A673 (cell line): Measurements from ENCODE around the gene ATP2A3. TPM values are rescaled to one million over a fixed set of nuclear protein-coding genes. Genes with fewer than 3 reads are reported as not detected.

Experiments
- BruUV-seq: library from RNA; stranded (reverse); fragments of 400-500 nt; replicated peaks from 2 replicates; lab custom pipeline; 2021; lab: Mats Ljungman, UMichigan
- CTCF ChIA-PET: fragments of 300-600 bp; sonication (Branson Sonifier 250); formaldehyde crosslinking; loops from one replicate; lab custom pipeline; 2022; ENCODE audit warnings: antibody characterized with exemption; lab: Charles Lee
- POLR2A ChIA-PET: fragments of 300-600 bp; sonication (Branson Sonifier 250); formaldehyde crosslinking; loops from one replicate; lab custom pipeline; 2022; ENCODE audit warnings: antibody characterized with exemption; ENCODE audit not compliant: low non-redundant PET; lab: Charles Lee
- DNase-seq: peaks from one replicate; pipeline ENCODE4 v3.0.0-alpha.2; 2015; ENCODE audit warnings: low spot score
- H3K27ac ChIP-seq: fragments of 200-600 bp; sonication (generic); 2 replicates; pipeline ENCODE4 v1.5.1; 2016; ENCODE audit warnings: mixed run types, low read depth, mild to moderate bottlenecking, mixed read lengths, antibody characterized with exemption, low read length; ENCODE audit not compliant: poor library complexity, severe bottlenecking
- H3K27me3 ChIP-seq: fragments of 200-600 bp; sonication (generic); replicated peaks from 2 replicates; pipeline ENCODE4 v1.6.1; 2017; ENCODE audit warnings: mixed run types, low read depth, mild to moderate bottlenecking, mixed read lengths, antibody characterized with exemption, low read length; ENCODE audit not compliant: insufficient read depth, poor library complexity
- H3K36me3 ChIP-seq: fragments of 200-600 bp; sonication (generic); 2 replicates; pipeline ENCODE4 v1.6.1; 2016; ENCODE audit warnings: mixed run types, mild to moderate bottlenecking, mixed read lengths, antibody characterized with exemption, low read length; ENCODE audit not compliant: insufficient read depth, poor library complexity, severe bottlenecking
- H3K4me1 ChIP-seq: fragments of 200-600 bp; sonication (generic); 2 replicates; pipeline ENCODE4 v1.6.1; 2017; ENCODE audit warnings: mixed run types, mild to moderate bottlenecking, mixed read lengths, antibody characterized with exemption, low read length; ENCODE audit not compliant: insufficient read depth, poor library complexity, severe bottlenecking
- H3K4me3 ChIP-seq: fragments of 200-600 bp; sonication (generic); 2 replicates; pipeline ENCODE4 v1.5.1; 2016; ENCODE audit warnings: low read depth, mixed run types, mild to moderate bottlenecking, mixed read lengths, low read length; ENCODE audit not compliant: poor library complexity, severe bottlenecking
- H3K9me3 ChIP-seq: fragments of 200-600 bp; sonication (generic); 2 replicates; pipeline ENCODE4 v1.6.1; 2016; ENCODE audit warnings: mixed run types, low read depth, mild to moderate bottlenecking, mixed read lengths, antibody characterized with exemption, low read length; ENCODE audit not compliant: poor library complexity, severe bottlenecking
- CTCF ChIP-seq: fragments of 300-800, 200-600 bp; sonication (generic); conservative IDR thresholded peaks from 2 replicates; pipeline ENCODE4 v1.5.1; 2017; ENCODE audit warnings: low read depth, mild to moderate bottlenecking, antibody characterized with exemption, low read length, moderate library complexity, mixed read lengths
- EZH2 ChIP-seq: fragments of 200-600 bp; sonication (generic); IDR thresholded peaks from 2 replicates; pipeline ENCODE4 v1.6.1; 2017; ENCODE audit warnings: borderline replicate concordance, low read depth, mild to moderate bottlenecking, mixed read lengths, antibody characterized with exemption, low read length; ENCODE audit not compliant: poor library complexity, severe bottlenecking
- intact Hi-C: fragments of 100-400 bp; cut with micrococcal nuclease; formaldehyde crosslinking; loops from one replicate; pipeline ENCODE4 v1.10.0; 2022; ENCODE audit not compliant: unreplicated experiment
- total RNA-seq: library from RNA; stranded (reverse); gene quantifications from 2 replicates; pipeline ENCODE4 v1.2.3, GENCODE V29; 2021

Gene ATP2A3
- total RNA-seq, 1 experiment from 2014 or later = 0.17 TPM

GRCh38 chr17:3929181-3929580 is 35.1 kb downstream of the ATP2A3 start:
- ChIA-PET POLR2A (no interaction called here), CTCF (no interaction called here)
- Histone ChIP-seq H3K4me1 (no peaks in the 10 kb centered on the region), H3K36me3 (no peaks in the 10 kb centered on the region), H3K27ac (no peak overlapping the region), H3K4me3 (no peak overlapping the region), H3K27me3 (no peaks in the 10 kb centered on the region), H3K9me3 (no peaks in the 10 kb centered on the region)
- BruUV-seq = no TSS peak
- no peak for DNase-seq
- intact Hi-C loops = no loop called here
- TF ChIP-seq EZH2 (no peak), CTCF (no peak)

GRCh38 chr17:3928406-3928805 is 35.8 kb downstream of the ATP2A3 start:
- Histone ChIP-seq H3K36me3 (no peaks in the 10 kb centered on the region), H3K27ac (no peak overlapping the region), H3K9me3 (no peaks in the 10 kb centered on the region), H3K4me3 (no peak overlapping the region), H3K27me3 (no peaks in the 10 kb centered on the region), H3K4me1 (no peaks in the 10 kb centered on the region)
- intact Hi-C loops = no loop called here
- ChIA-PET POLR2A (no interaction called here), CTCF (interaction anchor here (1.1 kb wide), 1 partner anchor 14 kb away, joined by 3 read pairs; no protein-coding TSS in a partner anchor)
- no peak for DNase-seq
- BruUV-seq = no TSS peak
- TF ChIP-seq EZH2 = no peak
- TF ChIP-seq CTCF = no peak

GRCh38 chr17:3927628-3928340 is 36.5 kb downstream of the ATP2A3 start:
- Histone ChIP-seq H3K4me1 (no peaks in the 10 kb centered on the region), H3K4me3 (no peak overlapping the region), H3K27me3 (no peaks in the 10 kb centered on the region), H3K36me3 (no peaks in the 10 kb centered on the region), H3K27ac (no peak overlapping the region), H3K9me3 (no peaks in the 10 kb centered on the region)
- ChIA-PET POLR2A (no interaction called here), CTCF (interaction anchor here (1.1 kb wide), 1 partner anchor 14 kb away, joined by 3 read pairs; no protein-coding TSS in a partner anchor)
- TF ChIP-seq EZH2 (no peak), CTCF (no peak)
- intact Hi-C loops = no loop called here
- BruUV-seq = no TSS peak
- DNase-seq = no peak
